NCI-H1105 treated with DMSO at 0.1 percent for 48 hours (cell line): ENCODE data around the gene TCEANC2.
"Not testable (repeated sequence)": the region's sequence is repeated elsewhere in the genome, so short reads cannot be mapped to it uniquely, and the experiment has no call there.

Source experiments
- DNase-seq: peaks from one replicate; lab custom pipeline; 2025; lab: John Stamatoyannopoulos, UW

The TCEANC2 gene

DNA sequence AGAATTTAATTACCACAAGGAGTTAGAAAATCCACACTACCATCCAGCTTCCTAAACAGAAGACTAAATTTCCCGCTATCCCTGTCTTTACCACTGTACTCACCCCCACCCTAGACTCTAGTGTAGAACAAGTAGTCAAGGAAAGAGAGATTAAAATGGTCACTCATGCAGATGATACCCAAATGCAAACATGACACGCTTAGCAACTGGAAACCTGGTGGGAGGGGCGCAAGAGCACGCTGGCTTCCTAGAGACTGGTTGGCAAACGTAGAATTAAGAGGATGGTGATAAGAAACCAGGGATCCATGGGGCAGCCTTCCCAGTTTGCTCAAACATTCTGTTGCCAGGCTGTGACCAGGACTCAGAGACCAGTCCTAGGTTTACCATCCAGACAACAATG is 25.6 kb upstream of the TCEANC2 start:
- no peak for DNase-seq

- no peak for DNase-seq
Observed at GRCh38 chr1:54028306-54029251, 24.8 kb upstream of the TCEANC2 start.

DNA sequence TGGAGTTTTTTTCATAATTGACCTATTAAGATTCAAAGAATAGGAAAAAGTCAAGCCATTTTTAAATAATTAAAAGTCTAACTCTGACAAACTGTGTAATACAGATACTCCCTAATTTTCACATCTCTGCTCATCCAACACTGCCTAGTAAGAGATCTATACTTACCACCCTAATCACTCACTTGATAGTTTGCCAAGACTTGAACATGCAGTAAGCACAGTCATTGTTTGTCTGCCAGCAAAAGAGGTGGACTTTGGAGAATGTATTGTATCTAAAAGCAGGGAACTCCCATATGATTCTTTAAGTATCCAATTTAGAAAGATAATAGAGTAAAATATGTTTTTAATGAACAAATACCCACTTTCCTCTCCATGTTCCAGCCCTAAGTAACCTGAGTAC is 15.9 kb upstream of the TCEANC2 start:
- peak; percentile 68 for DNase-seq

GRCh38 chr1:54041806-54042205 is 11.6 kb upstream of the TCEANC2 start:
- DNase-seq = no peak

DNA sequence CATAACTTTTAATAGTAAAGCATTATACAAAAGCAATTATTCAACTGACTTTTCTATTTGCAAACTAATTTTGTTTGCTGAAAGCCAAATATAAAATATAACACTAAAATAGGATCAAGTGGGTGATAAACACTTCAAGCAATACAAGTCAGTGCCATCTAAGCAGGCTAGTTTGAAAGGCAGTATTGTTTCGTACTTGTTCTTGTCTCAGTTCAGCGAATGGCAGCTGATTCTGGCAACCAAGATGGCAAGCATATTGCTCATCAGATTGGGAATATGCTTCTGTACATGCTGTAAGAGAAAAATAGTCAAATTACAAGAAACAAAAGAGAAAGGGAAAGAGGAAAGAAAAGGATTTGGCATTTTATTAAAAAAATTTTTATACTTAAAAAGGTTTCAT is 7.9 kb upstream of the TCEANC2 start:
- DNase-seq = no peak

DNA sequence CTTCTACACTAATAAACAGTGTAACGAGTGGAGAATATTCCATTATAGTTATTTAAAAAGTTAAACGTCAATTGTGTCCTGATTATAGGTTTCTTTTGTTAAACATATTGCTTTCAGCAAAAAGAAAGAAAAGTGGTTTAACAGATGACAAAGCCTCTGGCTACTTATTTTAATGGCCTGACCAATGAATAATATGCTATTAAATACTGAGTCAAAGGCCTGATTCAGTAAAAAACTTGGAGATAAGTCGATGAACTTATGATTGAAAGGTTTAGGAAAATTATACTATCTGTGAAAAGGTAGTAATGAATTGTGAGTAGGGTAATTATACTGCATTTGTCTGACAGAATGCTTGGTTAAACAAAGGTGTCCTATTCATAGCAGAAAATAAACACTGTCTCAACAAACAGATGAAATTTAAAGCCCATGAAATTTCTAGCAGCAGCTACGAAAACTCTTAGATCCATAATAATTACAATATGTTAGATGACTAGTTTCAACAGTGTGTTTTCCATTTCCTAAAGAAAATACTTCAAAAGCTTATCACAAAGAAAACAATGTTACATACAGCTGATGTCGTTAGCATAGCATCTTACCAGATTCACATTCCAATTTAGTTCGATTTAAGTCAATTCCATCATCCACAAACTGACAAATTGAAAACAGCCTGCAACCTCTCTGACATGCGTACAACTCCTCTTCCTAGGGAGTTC is 6.6 kb upstream of the TCEANC2 start:
- DNase-seq = peak; percentile 35

DNA sequence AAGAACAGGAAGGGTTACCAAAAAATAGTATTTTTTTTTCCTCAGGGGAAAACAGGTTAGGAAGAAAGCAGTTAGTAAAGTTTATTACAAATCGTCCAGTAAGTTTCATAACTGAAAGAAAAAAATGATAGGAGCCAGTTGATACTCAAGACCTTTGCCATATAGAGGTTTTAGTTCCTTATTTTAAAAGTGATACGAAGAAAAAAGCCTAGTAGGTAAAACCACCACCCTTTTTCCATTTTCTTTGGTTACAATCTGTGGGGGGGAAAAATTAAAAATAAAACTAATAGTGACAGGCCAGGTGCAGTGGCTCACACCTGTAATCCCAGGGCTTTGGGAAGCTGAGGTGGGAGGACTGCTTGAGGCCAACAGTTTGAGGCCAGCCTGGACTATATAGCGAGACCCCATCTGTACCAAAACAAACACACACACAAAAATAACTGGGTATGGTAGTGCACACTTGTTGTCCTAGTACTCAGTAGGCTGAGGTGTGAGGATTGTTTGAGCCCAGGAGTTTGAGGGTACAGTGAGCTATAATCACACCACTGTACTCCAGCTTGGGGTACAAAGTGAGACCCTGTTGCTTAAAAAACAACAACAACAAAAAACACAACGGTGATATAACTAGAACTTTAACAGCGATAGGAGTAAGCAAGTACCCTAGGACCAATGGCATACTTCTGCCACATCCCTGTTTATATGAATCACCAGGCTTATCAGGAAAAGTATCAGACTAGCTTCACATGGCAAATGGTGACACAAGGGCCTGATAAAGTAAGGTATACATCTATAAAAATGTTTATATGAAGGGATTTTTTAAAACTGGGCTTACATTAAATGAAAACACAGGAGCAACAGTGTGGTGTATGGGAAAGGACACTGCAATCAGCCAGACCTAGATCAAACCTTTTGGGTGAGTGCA is 5.8 kb upstream of the TCEANC2 start:
- DNase-seq = no peak

DNA sequence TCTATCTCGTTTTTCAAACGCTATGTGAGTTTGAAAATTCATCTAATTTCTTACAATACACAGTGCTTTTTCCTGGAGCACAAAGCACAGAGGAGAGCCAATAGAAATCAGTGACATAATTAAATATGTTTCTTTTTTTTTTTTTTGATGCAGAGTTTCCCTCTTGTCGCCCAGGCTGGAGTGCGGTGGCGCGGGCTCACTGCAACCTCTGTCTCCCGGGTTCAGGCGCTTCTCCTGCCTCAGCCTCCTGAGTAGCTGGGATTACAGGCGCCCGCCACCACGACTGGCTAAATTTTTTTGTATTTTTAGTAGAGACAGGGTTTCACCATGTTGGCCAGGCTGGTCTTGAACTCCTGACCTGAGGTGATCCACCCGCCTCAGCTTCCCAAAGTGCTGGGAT is 3.0 kb upstream of the TCEANC2 start:
- not testable (repeated sequence) for DNase-seq

GRCh38 chr1:54051933-54052430 is 1.4 kb upstream of the TCEANC2 start:
- DNase-seq = peak; percentile 39

GRCh38 chr1:54052431-54052933 is 926 bp upstream of the TCEANC2 start:
- peak; percentile 56 for DNase-seq

- DNase-seq = peak; percentile 33
Observed at GRCh38 chr1:54053745-54054437, 483 bp downstream of the TCEANC2 start.

- peak; percentile 4 for DNase-seq
Observed at GRCh38 chr1:54054438-54054749, 986 bp downstream of the TCEANC2 start.

DNA sequence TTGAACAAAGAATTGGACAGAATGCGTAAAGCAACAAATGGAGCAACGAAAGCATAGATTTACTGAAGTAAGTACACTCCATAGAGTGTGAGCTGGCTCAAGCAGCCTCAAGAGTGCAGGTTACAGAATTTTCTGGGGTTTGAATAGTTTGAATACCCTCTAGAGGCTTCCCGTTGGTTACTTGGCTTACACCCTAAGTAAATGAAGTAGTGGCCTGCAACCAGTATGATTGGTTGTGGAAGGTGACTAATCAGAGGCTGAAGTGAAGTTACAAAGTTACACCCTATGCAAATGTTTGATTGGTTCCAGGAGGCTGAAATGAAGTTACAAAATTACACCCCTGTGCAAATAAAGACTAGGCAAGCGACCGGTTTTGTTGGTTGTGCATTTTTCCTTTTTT is 10.9 kb downstream of the TCEANC2 start:
- no peak for DNase-seq

DNA sequence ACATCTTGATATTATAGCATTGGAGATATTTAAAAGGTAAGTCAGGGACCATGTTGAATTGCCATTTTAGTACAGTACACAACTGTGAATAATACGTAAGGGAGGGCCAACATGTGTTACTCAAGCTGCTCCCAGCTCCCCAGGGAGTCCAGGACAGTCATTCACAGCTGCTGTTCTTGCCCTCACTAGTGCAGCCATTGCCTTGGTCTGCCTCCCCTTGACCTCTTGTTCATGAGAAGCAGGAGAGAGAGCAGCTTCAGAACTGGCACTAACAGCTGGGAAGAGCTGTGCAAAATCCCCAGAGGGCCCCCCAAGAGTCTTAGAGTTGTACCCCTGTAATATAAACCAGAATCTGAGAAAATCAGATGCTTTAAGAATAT is 16.4 kb downstream of the TCEANC2 start:
- peak; percentile 16 for DNase-seq

DNA sequence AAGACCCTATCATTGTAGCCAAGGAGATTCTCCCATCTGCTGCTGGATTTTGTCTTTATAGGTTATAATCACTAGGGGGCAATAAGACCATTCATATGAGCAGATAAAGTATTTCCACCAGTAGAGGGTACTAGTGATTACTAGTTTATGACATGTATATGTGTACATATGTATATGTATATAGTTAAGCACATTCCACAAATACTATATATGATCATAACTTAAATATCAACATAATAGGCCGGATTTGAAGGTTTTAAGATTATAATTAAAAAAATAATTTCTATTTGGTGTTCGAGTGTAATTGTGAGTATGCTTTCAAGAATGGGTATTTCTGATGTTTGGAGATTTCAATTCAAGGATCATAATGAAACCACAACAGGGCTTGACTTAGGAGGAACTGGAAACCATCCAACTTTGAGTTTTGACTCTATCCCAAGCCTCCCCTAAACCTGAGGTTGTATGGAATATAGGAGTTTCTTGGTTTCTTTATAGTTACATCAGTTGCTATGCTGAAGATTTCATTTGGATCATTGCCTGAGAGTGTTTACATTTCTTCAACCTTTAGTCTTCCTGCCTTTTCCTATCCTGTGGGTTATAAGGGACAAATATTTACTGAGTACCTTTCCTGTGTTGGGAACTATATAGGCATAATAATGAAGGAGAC is 16.9 kb downstream of the TCEANC2 start:
- peak; percentile 77 for DNase-seq

GRCh38 chr1:54077359-54077758 is 24.0 kb downstream of the TCEANC2 start:
- DNase-seq = no peak

DNA sequence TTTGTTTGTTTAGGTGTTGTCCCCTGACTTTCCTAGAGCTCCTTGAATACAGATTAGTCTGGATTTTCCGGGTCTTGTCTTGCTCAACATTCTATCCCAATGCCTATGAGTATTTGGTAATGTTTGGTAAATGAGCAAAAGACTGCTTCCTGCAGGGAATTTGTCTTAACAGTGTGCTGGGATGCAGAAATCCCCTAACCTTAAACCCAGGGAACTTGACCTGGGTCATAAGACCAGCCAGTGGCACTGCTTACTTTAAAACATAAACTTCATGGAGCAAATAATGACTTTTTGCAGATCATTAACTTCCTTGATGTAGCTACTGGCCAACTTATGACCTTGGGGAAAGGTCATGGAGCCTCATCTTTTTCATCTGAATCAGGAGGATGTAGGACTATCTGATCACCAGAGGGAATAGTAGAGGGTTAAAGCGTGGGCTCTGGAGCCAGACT is 27.2 kb downstream of the TCEANC2 start:
- no peak for DNase-seq

GRCh38 chr1:54081306-54082270 is 28.2 kb downstream of the TCEANC2 start:
- peak; percentile 39 for DNase-seq

DNA sequence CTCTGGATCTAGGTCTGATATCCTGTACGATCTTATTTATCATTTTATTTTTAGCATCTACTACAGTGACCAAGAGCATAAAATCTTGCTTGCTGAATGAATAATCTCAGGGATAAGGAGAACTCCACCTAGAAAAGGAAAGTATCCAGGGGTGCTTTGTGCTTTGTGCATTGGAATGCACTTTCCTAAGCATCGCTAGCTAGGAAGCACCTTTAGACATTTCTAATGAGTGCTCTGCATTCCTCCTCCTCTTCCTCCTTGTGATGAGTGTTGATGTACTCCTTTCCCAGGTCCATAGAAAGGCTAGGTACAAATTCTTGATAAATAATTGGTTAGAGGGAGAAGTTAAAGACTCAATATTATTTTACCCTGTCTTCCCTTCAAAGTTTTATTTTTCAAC is 31.4 kb downstream of the TCEANC2 start:
- DNase-seq = no peak
